Stimulated activated CD8-positive, alpha-beta memory T cell treated with anti-CD3 and anti-CD28 coated beads, Interleukin-15, amount 100 ng/mL, for 4 hours (primary cell): ENCODE results near the gene CACNA1D.

Experiments used
- DNase-seq, 2 donors: peaks; one replicate each; pipeline ENCODE4 v3.0.0-alpha.2; 2020; ENCODE audit warnings: low read depth in 2 of 2

The CACNA1D gene

DNA sequence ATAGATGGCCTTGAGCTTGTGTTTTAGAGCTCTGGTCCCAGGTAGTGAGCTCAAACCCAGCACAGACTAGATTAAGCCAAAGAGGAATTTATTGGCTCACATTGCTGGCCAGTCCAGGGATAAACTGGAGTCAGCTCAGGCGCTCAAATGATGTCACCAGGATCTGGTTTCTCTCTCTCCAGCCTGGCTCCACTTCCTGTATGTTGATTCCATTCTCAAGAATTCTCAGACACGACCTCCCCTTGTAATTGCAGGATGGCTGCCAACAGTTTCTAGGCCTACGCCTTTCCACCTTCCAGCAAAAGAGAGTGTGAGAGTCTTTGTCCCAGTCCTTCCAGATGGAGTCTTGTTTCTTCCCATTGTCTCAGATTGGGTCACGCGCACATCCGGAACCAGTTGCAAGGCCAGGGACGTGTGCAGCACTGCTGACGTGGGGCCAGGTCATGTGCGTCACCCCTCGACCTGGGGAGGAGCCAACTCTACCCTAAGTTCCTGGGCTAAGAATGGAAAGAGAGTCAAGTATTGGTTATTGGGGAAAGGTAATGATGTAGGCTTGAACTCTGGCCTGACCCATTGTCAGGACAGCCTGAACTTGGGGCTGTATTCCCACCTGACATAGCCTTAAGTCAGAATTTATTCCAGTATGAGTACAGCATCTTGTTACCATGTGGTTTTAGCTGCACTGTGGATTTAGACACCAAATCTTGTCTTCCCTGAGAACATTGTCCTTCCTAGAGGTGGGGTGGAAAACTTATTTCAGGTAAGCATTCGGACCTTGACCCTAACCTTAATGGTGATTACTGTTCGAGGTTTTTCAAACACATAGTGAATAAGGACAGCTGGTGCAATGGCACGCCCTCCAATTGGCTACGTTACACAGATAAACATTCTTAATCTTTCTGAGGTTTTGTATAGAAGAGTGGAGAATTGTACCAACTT lies 31.6 kb downstream of the CACNA1D start:
- no peak for DNase-seq

DNA sequence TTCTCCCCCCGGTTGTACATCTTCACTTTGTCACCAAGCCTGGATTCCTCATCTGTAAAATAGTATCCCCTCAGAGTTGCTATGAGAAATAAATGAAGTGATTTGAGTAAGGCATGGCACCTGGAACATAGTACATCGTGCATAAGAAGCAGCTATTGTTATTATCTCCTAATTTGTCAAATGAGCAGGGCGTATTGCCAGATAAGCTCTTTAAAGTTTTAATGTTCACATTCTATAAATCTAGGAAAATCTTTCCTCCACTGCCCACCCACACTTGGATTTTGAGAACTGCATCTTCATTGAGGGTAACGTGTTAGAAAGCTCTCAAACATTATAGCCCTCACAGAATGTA lies 32.3 kb downstream of the CACNA1D start:
- DNase-seq, result no peak

DNA sequence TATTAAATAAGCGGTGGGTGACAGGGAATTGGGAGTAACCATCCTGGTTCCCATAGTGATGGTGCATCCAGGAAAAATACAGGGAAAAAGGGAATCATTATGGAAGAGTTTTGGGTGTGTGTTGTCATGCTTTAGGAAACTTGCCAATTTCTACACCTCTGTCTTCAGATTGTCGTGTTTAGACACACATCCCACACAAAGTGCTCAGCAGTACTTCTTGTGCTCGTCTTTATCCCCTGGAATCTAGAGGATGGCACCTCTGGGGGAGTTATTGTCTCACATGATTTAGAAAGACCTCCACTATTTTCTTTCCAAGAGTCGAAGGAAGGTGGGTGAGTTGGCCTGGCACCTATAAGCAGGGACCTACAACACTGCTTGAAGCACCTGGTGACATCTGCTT lies 35.8 kb downstream of the CACNA1D start:
- DNase-seq, result no peak

DNA sequence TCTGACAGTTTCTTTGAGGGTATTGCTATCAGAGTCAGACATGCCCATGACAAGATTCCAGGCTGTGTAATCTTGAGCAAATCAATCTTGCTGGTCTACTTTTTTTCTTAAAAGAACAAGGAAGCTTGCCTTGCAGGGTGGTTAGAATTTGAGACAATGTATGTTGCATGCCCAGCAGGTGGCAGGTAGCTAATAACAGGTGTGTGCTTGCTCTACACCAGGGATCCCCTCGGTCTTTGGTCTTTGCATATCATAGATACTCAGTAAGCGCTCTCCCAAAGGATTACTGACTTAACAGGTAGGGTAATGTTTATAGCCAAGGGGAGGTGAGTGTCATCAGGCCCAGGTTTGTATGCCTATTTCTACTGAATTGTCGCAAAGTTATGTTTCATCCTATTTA lies 37.3 kb downstream of the CACNA1D start:
- DNase-seq, result no peak

DNA sequence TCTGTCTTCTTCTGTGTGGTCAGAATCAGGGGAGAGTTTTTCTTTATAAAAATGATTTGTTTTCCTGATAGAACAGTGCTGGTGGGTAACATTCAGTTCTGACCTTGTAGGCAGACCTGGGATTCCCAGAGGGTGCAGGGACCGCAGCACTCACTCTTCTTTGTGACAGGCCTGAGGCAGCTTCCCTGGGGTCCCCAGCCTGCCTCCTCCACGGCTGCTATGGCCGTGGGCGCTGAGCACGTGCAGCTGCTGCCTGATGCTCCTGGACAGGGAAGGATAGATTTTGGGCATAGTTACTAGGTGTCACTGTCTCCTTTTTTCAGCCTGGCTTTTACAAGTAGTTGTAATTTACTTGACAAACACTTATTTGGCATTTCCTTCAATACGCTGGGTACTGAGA lies 39.1 kb downstream of the CACNA1D start:
- no peak for DNase-seq

DNA sequence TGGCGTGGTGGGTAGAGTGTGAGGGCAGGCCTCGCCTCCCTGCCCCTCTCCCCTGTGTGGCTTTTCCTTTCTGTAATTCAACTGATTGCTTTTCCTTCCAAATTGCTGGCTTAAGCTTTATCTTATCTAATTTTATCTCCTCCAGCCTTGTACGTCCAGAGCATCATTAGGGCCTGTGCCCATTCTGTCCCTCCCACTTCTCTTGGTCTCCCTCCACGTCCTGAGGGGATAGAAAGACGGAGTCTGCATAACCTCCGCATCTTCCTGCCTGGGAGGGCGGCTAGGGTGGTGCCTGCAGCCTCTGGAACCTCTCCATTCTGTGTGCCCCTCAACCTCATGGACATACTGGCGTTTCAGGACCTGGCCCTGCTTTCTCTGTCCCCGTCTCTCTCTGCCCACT lies 39.8 kb downstream of the CACNA1D start:
- no peak for DNase-seq

DNA sequence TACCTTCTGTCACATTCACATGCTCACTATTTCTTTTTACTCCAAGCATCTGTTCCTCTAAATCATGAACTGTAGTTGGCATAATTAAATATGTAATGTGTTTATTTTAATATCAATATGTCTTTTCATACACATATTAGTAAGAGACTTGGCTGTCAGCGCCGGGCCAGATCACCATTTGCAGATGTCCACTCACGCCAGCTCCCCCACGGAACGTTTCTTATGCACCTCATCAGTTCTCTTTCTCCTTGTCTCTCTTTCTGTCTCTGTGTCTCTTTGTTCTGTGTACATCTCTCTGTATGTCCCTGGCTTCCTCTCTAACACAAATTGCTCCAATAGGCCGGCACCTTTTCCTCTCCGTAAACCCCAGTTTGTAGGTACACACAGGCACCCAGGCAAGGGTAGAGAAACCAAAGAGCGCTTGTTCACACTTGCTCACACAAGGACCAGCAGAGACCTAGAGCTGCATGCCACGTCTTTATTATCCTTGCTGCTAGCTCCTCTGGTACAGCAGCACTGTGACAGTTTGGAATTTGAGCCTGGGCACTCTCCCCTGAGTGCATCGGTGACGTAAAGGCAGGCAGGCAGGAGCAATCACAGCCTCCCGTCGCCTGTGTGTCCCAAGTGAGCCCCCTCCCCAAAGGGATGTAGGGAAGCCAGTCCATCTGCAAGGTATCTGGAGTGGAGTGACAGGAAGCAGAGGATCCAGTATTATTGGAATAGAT lies 40.4 kb downstream of the CACNA1D start:
- DNase-seq, result no peak

DNA sequence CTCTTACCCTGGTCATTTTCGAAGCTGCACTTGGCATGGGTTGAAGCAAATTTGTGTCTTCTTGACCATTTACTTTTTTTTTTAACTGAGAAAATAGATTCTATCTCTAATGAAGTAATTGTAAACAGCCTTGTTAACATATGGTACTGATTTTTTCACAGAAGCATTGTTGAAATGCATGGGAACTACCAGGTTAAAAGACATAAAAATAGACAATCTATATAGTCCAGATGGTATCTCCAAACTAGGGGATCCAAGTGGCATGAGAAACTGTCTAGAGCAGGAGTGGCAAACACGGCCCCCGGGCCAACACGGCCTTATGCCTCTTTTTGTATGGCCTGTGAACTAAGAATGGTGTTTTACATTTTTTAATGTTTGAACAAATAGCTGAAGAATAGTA lies 41.9 kb downstream of the CACNA1D start:
- no peak for DNase-seq

DNA sequence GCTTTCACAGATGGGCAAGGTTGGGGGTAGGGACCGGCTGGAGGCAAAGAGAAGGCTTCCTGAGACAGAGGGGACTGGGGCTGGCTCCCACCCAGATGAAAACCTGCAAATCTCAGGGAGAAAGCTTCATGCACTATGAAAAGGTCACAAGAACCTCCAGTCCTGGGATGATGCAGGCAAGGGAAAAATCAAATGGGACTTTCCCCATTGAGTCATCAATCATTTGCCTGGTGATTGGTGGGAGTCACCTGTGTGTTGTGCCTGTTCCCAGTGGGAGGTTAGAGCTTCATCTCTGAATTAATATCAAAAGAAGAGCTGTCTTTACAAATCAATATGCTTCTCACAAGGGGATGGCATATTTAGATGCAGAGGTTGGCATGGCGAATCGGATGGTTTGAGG lies 49.9 kb downstream of the CACNA1D start:
- DNase-seq, result no peak

DNA sequence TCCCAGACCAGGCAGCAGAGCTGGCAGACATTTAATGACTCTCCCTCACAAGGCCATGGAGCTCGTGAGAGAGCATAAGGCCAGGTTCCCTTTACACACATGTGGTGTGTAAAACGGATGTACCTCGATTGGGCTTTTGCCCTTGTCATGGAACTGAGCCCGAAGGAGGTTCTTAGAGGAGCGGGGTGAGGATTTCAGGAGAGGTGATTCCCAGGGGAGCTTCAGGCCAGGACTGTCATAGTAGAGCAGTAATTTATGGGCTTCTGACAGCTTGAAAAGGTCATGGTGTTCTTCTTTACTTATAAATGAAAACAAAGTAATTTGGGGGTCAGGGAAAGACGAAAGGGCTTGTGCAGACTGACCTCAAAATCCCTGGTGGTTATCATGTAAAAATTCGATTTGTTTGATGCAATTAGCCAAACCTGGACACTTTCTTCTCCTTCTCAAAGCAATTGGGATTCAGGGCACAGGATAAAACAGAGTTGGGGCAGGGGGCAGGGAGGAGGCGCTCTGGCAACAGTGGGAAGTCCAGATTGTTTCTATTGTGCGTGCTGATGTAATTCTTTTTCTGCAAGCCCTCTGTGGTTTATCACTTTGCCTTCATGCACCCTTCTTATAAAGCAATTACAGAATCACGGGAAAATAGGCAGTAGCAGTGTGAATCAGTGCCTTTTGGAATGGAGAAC lies 51.0 kb downstream of the CACNA1D start:
- DNase-seq, result no peak

DNA sequence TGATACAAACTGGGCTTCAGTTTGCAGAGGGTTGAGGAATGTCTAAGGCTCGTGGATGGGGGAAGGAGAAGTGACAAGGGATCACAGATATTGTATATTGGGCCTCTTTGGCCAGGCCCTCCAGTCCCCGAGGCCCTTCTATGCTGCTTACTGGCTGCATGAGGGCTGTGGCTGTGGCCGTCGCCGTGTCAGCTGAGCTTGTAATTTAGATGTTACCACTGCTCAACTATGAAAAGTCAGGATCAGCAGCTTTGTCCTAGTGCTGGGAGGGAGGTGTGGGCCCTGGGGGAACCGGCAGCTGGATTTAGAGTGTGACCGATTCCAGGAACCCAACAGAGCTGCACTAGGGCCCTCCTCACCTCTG lies 51.6 kb downstream of the CACNA1D start:
- no peak for DNase-seq

DNA sequence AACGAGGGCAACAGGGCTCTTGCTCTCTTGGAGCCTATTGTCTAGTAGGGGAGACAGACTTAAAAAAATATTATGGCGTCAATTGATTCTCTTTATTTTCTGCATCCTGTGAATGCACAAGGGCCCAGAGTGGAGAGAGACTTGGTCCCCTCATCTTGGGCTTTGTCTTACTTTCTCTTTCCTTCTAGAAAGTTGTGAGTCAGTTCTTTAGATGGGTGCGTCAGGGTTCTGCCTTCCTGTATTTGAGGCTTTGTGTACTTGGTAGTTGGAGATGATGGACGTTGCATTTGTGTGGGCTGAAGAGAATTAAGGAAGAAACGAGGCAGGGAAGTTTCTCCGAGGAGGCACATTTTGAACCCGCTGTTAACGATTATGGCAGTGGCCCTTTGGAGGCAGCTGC lies 52.9 kb downstream of the CACNA1D start:
- no peak for DNase-seq

DNA sequence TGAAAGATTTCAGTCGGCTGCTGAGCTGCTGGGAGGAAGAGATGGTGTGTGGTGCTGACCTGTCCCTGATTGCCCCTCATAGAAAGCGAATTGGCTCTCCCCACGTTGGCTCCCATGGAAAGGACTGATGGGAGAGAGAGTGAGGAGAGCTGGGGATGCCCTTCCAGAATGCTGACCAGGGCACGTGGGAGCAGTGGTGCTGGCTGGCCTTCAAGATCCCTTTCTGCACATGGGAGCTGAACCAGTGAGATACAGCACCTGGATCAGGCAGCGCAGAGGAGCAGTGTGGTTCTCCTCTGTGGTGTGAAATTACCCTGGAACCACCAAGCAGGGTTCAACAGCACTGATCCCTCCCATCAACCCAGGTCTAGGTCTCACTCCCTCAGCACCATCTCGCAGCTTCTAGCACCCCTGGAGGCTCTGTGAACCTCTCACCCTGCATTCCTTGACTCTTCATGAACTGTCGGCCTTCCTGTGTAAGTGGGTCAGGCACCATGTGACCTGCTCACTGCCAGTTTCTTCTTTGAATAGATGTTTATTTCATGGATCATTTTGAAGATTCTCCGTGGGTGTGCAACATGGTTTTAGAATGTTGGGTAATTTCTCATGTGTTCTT lies 55.7 kb downstream of the CACNA1D start:
- DNase-seq, result no peak

DNA sequence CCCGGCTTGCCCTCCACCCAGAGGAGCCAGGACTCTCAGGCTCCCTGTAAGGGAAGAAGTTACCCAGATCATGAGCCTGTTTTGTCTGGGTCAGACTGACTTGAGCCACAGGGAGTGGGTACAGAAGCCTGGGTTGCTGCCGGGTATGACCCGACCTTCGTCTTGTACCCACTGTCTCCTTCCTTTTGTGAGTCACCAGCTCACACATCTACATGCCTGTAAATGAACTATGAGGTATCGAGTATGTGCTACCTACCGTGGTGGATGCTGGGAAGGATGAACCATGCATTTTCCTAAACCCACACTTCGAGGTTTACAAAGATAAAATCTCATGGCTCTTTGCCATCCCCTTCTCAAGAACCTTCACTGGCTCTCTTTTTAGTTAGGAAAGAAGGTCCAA lies 56.9 kb downstream of the CACNA1D start:
- no peak for DNase-seq

DNA sequence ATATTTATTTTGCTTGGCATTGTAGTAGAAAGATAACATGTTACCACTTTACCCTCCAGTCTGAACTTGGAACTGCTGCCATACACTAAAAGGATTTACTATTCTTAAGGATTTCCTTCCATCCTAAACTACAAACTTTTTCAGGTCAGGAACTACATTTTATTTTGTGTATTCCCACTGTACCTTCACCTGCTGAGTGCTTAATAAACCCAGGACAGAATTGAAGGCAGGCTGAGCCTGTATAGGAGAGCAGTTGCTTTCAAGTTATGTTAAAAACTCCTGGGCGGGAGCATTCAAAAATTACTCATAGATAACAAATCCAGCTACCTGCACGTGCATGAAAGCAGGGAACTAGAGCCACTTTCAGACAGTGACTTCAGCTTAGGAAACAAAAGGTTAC lies 58.3 kb downstream of the CACNA1D start:
- DNase-seq, result no peak

DNA sequence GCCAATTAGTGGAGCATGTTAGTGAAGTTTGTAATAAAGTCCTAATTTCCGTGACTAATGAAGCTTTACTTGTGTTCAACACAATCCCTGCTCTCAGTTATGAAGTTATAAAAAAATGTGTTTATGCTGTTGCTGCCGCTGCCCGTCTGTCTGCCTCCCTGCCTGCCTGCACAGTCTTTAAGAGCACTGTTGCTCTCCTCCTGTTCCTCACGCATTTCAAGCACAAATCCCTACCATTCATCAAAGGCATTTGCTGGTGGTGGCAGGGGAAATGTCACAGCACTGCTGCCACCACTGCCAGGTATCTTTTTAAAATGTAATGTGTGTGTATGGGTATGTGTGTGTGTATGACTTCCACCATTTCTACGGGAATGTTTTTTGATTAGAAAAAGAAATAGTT lies 58.8 kb downstream of the CACNA1D start:
- DNase-seq, result no peak

DNA sequence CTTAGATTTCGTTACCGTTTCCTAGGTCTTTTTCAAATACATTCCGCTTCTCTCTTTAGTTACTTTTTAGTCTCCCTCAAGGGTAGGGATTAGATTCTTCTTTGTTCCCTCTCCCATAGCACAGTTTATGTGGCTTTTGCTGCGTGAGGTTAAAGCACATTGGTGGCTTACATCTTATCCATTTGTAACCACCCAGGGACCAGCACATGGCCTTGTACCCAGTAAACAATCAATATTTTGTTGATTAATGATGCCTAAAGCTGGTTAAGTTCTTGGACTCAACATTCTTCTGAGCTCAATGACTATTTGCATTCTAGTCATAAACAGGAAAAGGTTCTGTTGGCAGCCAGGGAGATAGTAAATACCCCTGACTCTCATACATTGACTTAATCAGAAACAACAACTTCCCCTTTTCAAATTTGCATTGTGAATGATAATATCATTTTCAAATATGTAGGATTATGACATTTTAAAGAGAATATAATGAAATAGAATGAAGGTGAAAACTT lies 60.2 kb downstream of the CACNA1D start:
- DNase-seq, result no peak

DNA sequence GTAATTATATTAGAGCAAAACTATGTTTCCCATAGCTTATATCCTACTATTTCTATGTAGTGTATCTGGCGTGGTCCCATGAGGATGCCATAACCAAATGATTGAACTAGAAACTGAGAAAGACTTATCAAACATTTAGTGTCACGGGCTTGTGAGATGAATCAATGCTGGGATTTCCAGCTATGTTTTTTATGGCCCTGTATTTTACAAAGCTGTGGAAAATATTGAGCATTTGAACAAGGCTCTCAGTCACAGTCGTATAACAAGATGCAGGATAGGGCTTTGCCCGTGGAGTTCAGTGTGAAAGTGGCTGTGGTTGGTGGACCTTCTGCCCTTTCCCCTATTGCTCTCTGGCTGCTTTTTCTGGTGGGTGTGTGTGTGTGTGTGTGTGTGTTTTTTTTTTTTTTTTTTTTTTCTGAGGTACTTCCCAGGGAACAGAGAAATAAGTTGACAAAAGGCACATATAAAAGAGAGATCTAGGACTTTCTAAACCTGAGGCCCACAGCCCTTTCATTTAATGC lies 60.7 kb downstream of the CACNA1D start:
- no peak for DNase-seq

DNA sequence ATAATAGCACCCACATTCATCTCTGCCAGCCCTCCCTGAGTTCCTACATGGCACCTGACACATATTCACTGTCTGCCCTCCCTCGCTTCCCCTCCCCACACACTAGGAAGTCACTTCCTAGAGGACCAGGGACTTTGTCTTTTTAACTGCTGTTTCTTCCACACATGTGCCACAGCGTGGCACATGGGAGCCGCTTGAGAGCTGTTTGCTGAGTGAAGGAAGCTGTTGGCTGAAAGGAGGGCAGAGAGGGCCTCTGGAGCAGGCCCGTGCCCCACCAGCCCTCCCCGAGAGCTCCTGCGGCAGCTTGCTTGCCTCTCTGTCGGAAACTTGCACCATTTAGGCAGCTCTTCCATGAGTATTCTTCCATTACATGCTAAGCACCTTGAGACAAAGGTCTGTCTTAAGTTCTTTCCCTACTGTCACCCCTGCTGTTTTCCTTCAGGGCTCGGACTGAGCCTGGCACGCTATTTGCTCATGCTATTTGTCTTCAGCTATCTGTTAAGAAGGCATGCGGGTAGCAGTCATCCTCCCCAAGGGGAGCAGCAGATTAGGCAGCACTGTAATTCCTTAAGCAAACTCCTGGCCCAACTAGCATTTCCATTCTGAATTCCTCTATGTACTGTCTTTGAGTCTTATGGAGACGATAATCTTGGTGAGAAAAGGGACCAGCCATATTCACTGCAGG lies 72.2 kb downstream of the CACNA1D start:
- no peak for DNase-seq

DNA sequence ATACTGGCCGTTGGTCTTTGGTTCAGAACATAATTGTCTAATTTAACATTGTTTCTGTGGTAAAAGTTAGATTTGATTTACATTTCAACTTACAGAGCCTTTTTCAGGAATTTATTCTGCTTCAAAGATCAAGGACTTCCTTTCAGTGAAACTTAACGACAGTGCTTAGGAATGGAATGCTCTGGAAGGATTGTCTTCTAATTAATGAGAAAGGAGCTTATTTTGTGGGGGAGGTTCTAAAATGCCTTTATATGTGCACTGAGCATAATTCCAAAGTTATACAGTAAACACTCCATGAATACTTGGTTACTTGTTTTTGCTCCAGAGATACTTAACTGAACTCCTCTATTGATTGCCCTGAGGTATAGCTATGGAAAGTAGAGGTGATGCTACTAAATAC lies 75.7 kb downstream of the CACNA1D start:
- DNase-seq, result no peak

DNA sequence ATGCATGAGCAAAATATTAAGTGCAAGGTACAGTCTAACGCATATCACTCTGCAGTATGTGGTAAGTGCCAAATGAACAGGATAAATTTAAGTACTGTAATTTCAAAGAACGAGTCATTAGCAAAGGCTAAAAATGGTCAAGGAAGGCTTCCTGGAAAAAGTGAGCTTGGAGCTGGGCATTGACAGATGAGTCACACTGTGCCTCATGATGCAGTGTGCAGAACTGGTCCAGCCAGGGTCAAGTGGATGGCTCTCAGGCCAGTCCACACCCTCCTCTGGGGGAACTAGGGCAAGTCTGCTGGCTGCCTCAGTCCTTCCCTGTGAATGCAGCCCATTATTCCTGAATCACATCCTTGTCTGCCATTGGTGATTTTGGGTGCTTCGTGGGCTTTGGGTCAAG lies 76.3 kb downstream of the CACNA1D start:
- DNase-seq, result no peak
